Immature natural killer cell (primary cell): Measurements from ENCODE around the gene PEX6. TPM values are rescaled to one million over a fixed set of nuclear protein-coding genes. Genes with fewer than 3 reads are reported as not detected.
A peak's percentile ranks its signal among the peaks of the same experiment; 100 is the strongest.

Source experiments
- DNase-seq, 3 donors: peaks; one replicate each; pipeline ENCODE4 v3.0.0; 2022; ENCODE audit warnings: mixed read lengths in 1 of 3
- H3K27ac Mint-ChIP-seq, 6 donors: one replicate each; pipeline ENCODE4 v1.8.0; 2020; ENCODE audit warnings: mixed read lengths in 6 of 6, mild to moderate bottlenecking in 5 of 6, inconsistent platforms in 4 of 6, moderate library complexity in 3 of 6
- H3K27me3 Mint-ChIP-seq, 3 donors: one replicate each; pipeline ENCODE4 v1.8.0; 2020 to 2021; ENCODE audit warnings: low read depth in 3 of 3, mild to moderate bottlenecking in 3 of 3, mixed read lengths in 3 of 3, moderate library complexity in 3 of 3, inconsistent platforms in 1 of 3
- H3K36me3 Mint-ChIP-seq, 3 donors: one replicate each; pipeline ENCODE4 v1.8.0; 2020; ENCODE audit warnings: mixed read lengths in 3 of 3, inconsistent platforms in 2 of 3, mild to moderate bottlenecking in 2 of 3
- H3K4me1 Mint-ChIP-seq, 2 donors: one replicate each; pipeline ENCODE4 v1.8.0; 2020; ENCODE audit warnings: inconsistent platforms in 2 of 2, mild to moderate bottlenecking in 2 of 2, mixed read lengths in 2 of 2, moderate library complexity in 1 of 2
- H3K4me3 Mint-ChIP-seq, 5 donors: one replicate each; pipeline ENCODE4 v1.8.0; 2020; ENCODE audit warnings: mild to moderate bottlenecking in 5 of 5, mixed read lengths in 5 of 5, inconsistent platforms in 3 of 5, moderate library complexity in 3 of 5
- H3K9me3 Mint-ChIP-seq, 6 donors: one replicate each; pipeline ENCODE4 v1.8.0; 2020; ENCODE audit warnings: mild to moderate bottlenecking in 6 of 6, mixed read lengths in 6 of 6, inconsistent platforms in 4 of 6, moderate library complexity in 3 of 6
- polyA plus RNA-seq, 3 donors: library from polyadenylated mRNA; unstranded; fragments of 300-500 nt; fragmentation: Illumina TruSeq; gene quantifications; one replicate each; pipeline ENCODE4 v1.2.3, GENCODE V29; 2021

PEX6 gene
- polyA plus RNA-seq: 10 to 100 TPM; 12.2 to 18.1 (median 16.4) TPM

GRCh38 chr6:42978839-42979522 is at the start of gene PEX6:
Gene PEX6 (minus strand): TSS chr6:42979181. CDS start chr6:42979150, 31 bp downstream.
- peaks cover 37 to 46% of the 10 kb centered on the region in 2 donors for H3K4me1 Mint-ChIP-seq
- H3K27me3 Mint-ChIP-seq: peaks cover 3 to 10% (median 6%) of the 10 kb centered on the region in 3 donors
- peaks cover 0 to 4% (median 4%) of the 10 kb centered on the region in 3 donors for H3K36me3 Mint-ChIP-seq
- peak; percentile 89 to 91 (median 90) for DNase-seq
- H3K4me3 Mint-ChIP-seq: peak within 1 kb of the TSS; percentile 89 to 97 (median 96)
- H3K27ac Mint-ChIP-seq: peak within 1 kb of the TSS; percentile 94 to 99 (median 98)
- H3K9me3 Mint-ChIP-seq: no peaks in the 10 kb centered on the region

DNA sequence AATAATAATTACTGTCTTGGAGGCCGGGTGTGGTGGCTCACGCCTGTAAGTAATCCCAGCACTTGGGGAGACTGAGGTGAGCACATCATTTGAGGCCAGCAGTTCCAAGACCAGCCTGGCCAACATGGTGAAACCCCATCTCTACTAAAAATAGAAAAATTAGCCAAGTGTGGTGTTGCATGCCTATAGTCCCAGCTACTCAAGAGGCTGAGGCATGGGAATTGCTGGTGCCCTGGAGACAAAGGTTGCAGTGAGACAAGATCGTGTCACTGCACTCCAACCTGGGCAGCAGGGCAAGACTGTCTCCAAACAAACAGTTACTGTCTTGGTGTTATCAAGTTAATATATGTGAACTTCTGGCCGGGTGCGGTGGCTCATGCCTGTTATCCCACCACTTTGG is 47.4 kb upstream of the PEX6 start:
- Mint-ChIP-seq H3K27me3 (no peaks in the 10 kb centered on the region), H3K9me3 (no peaks in the 10 kb centered on the region), H3K36me3 (peaks cover 21 to 27% (median 27%) of the 10 kb centered on the region in 3 donors), H3K4me3 (no peak overlapping the region), H3K4me1 (peaks cover 21% of the 10 kb centered on the region in 2 donors), H3K27ac (peak overlapping the region in 1 of 6 donors; percentile 17)
- no peak for DNase-seq

DNA sequence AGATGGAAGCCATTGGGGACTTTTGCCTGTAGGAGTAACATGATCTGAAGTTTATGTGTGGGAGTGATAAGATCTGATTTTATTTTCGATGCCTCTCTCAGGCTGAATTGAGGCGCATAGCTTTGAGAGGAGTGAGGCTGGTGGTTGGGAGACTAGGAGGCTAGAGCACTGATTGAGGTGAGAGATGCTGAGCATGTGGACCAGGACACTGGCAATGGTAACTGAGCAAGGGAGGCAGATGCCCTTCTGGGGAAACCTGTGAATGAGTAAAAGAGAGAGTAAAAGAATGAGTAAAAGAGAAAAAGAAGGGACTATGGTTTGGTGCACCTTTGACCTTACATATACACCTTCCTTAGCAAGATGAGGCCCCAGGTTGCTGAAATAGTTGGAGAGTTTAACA is 45.5 kb upstream of the PEX6 start:
- Mint-ChIP-seq H3K27ac (peak overlapping the region in 5 of 6 donors; percentile 5 to 77 (median 53)), H3K4me3 (peak overlapping the region in 3 of 5 donors; percentile 11 to 44 (median 25)), H3K4me1 (peaks cover 21 to 29% of the 10 kb centered on the region in 2 donors), H3K27me3 (no peaks in the 10 kb centered on the region), H3K9me3 (no peaks in the 10 kb centered on the region), H3K36me3 (peaks cover 21 to 27% (median 22%) of the 10 kb centered on the region in 3 donors)
- no peak for DNase-seq

DNA sequence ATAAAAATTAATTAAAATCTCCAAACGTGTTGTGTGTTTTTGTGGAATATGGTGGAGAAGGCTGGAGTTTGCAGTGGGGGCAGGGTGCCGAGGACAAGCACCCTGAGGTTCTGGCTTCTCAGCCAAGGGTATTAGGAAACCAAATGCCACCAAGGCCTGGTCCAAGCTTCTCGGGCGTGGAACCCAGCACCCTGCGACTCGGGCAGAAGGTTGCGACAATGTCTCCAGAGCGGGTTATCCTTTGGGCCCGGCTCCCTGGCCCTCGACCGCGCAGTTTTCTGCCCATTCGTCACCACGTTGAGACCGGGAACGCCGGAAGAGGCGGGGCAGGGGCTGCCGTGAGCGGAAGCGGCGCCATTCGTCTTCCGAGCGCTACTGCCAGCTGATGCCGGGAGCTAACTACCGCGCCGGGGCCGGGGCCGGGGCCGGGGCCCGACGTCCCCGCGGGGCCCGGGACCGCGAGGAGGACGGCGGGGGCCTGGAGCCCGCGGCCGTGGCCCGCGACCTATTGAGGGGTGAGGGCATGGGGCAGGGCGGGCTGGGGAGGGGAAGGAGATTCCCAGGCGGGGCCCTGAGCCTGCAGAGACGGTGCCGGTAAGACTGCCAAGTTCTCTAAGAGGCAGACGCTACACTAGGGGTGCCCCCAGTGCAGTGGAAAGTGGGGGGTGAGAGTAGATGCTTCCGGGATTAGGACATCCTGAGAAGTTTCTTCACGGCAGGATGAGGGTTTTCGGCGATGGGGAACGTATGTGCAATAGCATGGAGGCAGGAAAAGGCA is 42.5 kb upstream of the PEX6 start, which contains the start of gene RRP36:
Gene RRP36 (plus strand): TSS at position 354 of the 778 bp plus-strand sequence. CDS start 32 bp downstream, at position 386.
- Mint-ChIP-seq H3K27me3 (no peaks in the 10 kb centered on the region), H3K9me3 (no peaks in the 10 kb centered on the region), H3K4me1 (peaks cover 32 to 35% of the 10 kb centered on the region in 2 donors), H3K36me3 (peaks cover 11 to 31% (median 16%) of the 10 kb centered on the region in 3 donors), H3K27ac (peak within 1 kb of the TSS; percentile 88 to 99 (median 92)), H3K4me3 (peak within 1 kb of the TSS; percentile 97 to 100 (median 99))
- DNase-seq: peak; percentile 58 to 62 (median 61)

DNA sequence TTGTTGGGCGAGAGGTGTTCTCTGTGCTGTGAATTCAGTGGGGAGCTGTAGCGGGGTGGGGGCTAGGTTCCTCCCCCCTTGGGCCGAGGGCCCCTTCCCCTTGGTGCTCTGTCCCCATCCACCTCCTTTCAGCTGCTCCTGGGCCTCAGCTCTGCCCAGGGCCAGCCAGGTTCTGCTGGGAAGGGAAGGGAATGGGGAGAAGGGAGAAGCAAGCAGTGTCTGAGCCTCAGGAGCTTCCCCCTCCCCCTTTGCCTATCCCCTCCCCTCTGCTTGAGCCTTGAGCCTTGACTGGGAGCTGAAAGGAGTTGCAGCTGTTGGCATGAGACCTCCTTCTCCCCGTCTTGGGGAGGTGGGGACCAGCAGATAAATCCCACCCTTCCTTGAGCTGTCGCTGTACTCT is 41.9 kb upstream of the PEX6 start:
- Mint-ChIP-seq H3K4me1 (peaks cover 38 to 39% of the 10 kb centered on the region in 2 donors), H3K36me3 (peaks cover 8 to 28% (median 13%) of the 10 kb centered on the region in 3 donors), H3K9me3 (no peaks in the 10 kb centered on the region), H3K27ac (peak overlapping the region; percentile 69 to 88 (median 82)), H3K4me3 (peak overlapping the region; percentile 82 to 99 (median 97)), H3K27me3 (peaks cover 0 to 2% (median 0%) of the 10 kb centered on the region in 3 donors)
- DNase-seq: no peak

GRCh38 chr6:43020052-43020705 is 41.2 kb upstream of the PEX6 start:
- no peaks in the 10 kb centered on the region for H3K9me3 Mint-ChIP-seq
- H3K4me1 Mint-ChIP-seq: peaks cover 41 to 42% of the 10 kb centered on the region in 2 donors

GRCh38 chr6:43019152-43019551 is 40.2 kb upstream of the PEX6 start:
- H3K27me3 Mint-ChIP-seq: peaks cover 0 to 2% (median 0%) of the 10 kb centered on the region in 3 donors
- no peaks in the 10 kb centered on the region for H3K9me3 Mint-ChIP-seq
- H3K36me3 Mint-ChIP-seq: peaks cover 2 to 17% (median 6%) of the 10 kb centered on the region in 3 donors
- DNase-seq: no peak
- H3K4me1 Mint-ChIP-seq: peaks cover 42 to 46% of the 10 kb centered on the region in 2 donors
- peak overlapping the region in 2 of 5 donors; percentile 56 to 57 for H3K4me3 Mint-ChIP-seq
- H3K27ac Mint-ChIP-seq: no peak overlapping the region

More at GRCh38 chr6:43020052-43020705, 41.2 kb upstream of the PEX6 start:
- Mint-ChIP-seq H3K27me3 (peaks cover 0 to 2% (median 0%) of the 10 kb centered on the region in 3 donors), H3K27ac (peak overlapping the region in 5 of 6 donors; percentile 30 to 80 (median 69)), H3K4me3 (peak overlapping the region; percentile 58 to 99 (median 74)), H3K36me3 (peaks cover 6 to 27% (median 11%) of the 10 kb centered on the region in 3 donors)
- DNase-seq: no peak

DNA sequence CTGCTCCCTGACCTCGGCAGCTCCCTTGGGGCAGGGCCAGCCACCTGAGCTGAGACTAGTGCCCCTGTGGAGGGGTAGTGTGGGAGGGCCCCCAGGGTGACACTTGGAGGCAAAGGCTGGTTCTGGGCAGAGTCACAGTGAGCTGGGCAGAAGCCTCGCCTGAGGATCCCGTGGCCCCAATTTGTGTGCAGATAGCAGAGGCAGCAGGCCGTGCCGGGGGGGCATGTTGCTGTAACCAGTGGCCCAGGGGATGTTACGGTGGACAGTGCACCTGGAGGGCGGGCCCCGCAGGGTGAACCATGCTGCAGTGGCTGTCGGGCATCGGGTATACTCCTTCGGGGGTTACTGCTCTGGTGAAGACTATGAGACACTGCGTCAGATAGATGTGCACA is 38.0 kb upstream of the PEX6 start:
- H3K27me3 Mint-ChIP-seq: peaks cover 0 to 7% (median 4%) of the 10 kb centered on the region in 3 donors
- peaks cover 0 to 16% (median 4%) of the 10 kb centered on the region in 3 donors for H3K36me3 Mint-ChIP-seq
- peaks cover 56 to 57% of the 10 kb centered on the region in 2 donors for H3K4me1 Mint-ChIP-seq
- DNase-seq: no peak
- H3K9me3 Mint-ChIP-seq: no peaks in the 10 kb centered on the region
- no peak overlapping the region for H3K4me3 Mint-ChIP-seq
- H3K27ac Mint-ChIP-seq: no peak overlapping the region

DNA sequence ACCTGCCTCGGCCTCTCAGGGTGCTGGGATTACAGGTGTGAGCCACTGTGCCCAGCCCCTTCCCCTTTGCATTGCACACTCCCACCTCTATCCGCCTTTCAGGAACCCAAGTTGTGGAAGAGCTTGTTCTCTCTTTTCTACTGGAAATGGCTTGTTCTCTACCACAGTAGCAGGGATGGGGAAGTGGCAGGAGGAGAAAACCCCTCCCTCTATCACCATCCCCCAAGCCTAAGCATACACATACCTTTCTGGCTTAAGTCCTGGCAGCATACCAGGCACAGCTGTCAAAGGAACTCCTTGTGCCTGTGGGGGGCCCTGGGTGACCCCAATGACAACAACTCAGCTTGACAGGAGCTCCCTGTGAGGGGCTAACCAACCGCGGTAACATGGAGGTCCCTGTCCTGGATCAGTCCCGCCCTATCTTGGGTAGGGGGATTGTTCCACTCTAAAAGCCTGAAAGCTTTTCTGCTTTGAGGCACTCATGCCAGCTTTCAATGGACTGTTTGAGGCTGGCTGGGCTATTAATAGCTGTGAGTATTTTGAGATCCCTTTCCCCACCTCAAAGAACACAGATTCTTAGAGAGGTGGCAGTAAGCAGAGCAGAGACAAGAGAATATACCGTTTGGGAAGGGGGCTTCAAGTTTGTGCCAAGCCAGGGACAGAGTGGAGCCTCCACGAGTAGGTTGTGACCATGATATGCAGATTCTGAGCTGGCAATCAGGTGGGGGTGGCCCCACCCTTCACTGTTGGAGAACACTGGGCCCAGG is 37.4 kb upstream of the PEX6 start:
- peaks cover 0 to 16% (median 4%) of the 10 kb centered on the region in 3 donors for H3K36me3 Mint-ChIP-seq
- H3K27ac Mint-ChIP-seq: peak overlapping the region in 3 of 6 donors; percentile 39 to 65 (median 62)
- peaks cover 0 to 7% (median 4%) of the 10 kb centered on the region in 3 donors for H3K27me3 Mint-ChIP-seq
- DNase-seq: no peak
- H3K4me1 Mint-ChIP-seq: peaks cover 54 to 58% of the 10 kb centered on the region in 2 donors
- no peaks in the 10 kb centered on the region for H3K9me3 Mint-ChIP-seq
- peak overlapping the region; percentile 32 to 69 (median 46) for H3K4me3 Mint-ChIP-seq

- peaks cover 0 to 26% (median 8%) of the 10 kb centered on the region in 3 donors for H3K36me3 Mint-ChIP-seq
- H3K27me3 Mint-ChIP-seq: peaks cover 0 to 8% (median 4%) of the 10 kb centered on the region in 3 donors
- no peak for DNase-seq
- H3K9me3 Mint-ChIP-seq: no peaks in the 10 kb centered on the region
- peaks cover 48 to 59% of the 10 kb centered on the region in 2 donors for H3K4me1 Mint-ChIP-seq
- H3K4me3 Mint-ChIP-seq: peak overlapping the region; percentile 90 to 99 (median 93)
- H3K27ac Mint-ChIP-seq: peak overlapping the region; percentile 76 to 97 (median 88)
These were observed 35.5 kb upstream of the PEX6 start for GRCh38 chr6:43014434-43014909.

- H3K27ac Mint-ChIP-seq: peak within 1 kb of the TSS; percentile 79 to 97 (median 88)
- H3K27me3 Mint-ChIP-seq: peaks cover 0 to 8% (median 4%) of the 10 kb centered on the region in 3 donors
- no peaks in the 10 kb centered on the region for H3K9me3 Mint-ChIP-seq
- peaks cover 0 to 23% (median 8%) of the 10 kb centered on the region in 3 donors for H3K36me3 Mint-ChIP-seq
- H3K4me3 Mint-ChIP-seq: peak within 1 kb of the TSS; percentile 90 to 99 (median 93)
- DNase-seq: peak; percentile 97 to 98 (median 98)
- H3K4me1 Mint-ChIP-seq: peaks cover 48 to 59% of the 10 kb centered on the region in 2 donors
These were observed 35.0 kb upstream of the PEX6 start, which contains the start of the genes KLHDC3 and MEA1 for GRCh38 chr6:43013843-43014433. Gene KLHDC3 (plus strand): TSS chr6:43014249. CDS start chr6:43017193, 2,944 bp downstream. Gene MEA1 (minus strand): TSS chr6:43013946. CDS start chr6:43013813, 133 bp downstream.
